Activated CD4-positive, alpha-beta T cell treated with anti-CD3 and anti-CD28 coated beads for 48 hours (primary cell): Measurements from ENCODE around the gene MTERF2.

ENCODE experiments used
- DNase-seq: peaks from one replicate; pipeline ENCODE4 v3.0.0-alpha.2; 2020

The MTERF2 gene

GRCh38 chr12:106953352-106954250, 33.3 kb downstream of the MTERF2 start:
- no peak for DNase-seq

GRCh38 chr12:106950591-106950990, 36.4 kb downstream of the MTERF2 start:
- DNase-seq = no peak

GRCh38 chr12:106947461-106947860, 39.5 kb downstream of the MTERF2 start:
- DNase-seq = no peak

GRCh38 chr12:106945261-106945851, 41.6 kb downstream of the MTERF2 start:
- DNase-seq = no peak

GRCh38 chr12:106942775-106943174, 44.2 kb downstream of the MTERF2 start:
- DNase-seq = no peak

- DNase-seq = no peak
Measured at GRCh38 chr12:106941481-106942156, 45.3 kb downstream of the MTERF2 start.

GRCh38 chr12:106934277-106934676, 52.7 kb downstream of the MTERF2 start:
- DNase-seq = no peak
